Loucy (cell line): ENCODE results near the gene REC114.
"Not testable (repeated sequence)": the region's sequence is repeated elsewhere in the genome, so short reads cannot be mapped to it uniquely, and the experiment has no call there.

ENCODE experiments used
- EZH2phosphoT487 ChIP-seq: fragments of 200-600 bp; IDR thresholded peaks from 2 replicates; pipeline ENCODE4 v1.6.1; 2018; ENCODE audit warnings: antibody characterized with exemption, mild to moderate bottlenecking, moderate library complexity, borderline replicate concordance
- TF ChIP-seq, protein P1 (sequence below): fragments of 200-600 bp; sonication (generic); conservative IDR thresholded peaks from 2 replicates; pipeline ENCODE4 v1.5.1; 2014; ENCODE audit warnings: mild to moderate bottlenecking, antibody characterized with exemption, low read length

DNA sequence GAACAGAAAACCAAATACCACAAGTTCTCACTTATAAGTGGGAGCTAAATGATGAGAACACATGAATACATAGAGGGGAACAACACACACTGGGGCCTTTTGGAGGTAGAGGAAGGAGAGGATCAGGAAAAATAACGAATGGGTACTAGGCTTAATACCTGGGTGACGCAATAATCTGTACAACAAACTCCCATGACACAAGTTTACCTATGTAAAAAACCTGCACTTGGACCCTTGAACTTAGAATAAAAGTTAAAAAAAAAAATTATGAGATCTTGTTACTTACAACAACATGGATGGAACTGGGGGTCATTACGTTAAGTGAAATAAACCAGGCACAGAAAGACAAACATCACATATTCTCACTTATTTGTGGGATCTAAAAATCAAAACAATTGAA, 106.0 kb downstream of the REC114 start:
- TF ChIP-seq, protein P1, sequence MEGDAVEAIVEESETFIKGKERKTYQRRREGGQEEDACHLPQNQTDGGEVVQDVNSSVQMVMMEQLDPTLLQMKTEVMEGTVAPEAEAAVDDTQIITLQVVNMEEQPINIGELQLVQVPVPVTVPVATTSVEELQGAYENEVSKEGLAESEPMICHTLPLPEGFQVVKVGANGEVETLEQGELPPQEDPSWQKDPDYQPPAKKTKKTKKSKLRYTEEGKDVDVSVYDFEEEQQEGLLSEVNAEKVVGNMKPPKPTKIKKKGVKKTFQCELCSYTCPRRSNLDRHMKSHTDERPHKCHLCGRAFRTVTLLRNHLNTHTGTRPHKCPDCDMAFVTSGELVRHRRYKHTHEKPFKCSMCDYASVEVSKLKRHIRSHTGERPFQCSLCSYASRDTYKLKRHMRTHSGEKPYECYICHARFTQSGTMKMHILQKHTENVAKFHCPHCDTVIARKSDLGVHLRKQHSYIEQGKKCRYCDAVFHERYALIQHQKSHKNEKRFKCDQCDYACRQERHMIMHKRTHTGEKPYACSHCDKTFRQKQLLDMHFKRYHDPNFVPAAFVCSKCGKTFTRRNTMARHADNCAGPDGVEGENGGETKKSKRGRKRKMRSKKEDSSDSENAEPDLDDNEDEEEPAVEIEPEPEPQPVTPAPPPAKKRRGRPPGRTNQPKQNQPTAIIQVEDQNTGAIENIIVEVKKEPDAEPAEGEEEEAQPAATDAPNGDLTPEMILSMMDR = not testable (repeated sequence)
- not testable (repeated sequence) for TF ChIP-seq EZH2phosphoT487
